Psoas muscle (tissue), 8 donors: Measurements from ENCODE around the gene LRFN3. TPM values are rescaled to one million over a fixed set of nuclear protein-coding genes. Genes with fewer than 3 reads are reported as not detected.
"Not testable (repeated sequence)": the region's sequence is repeated elsewhere in the genome, so short reads cannot be mapped to it uniquely, and the experiment has no call there.

Experiments
- ATAC-seq, 4 donors: fragments of 200-7000 bp; cut with Tn5 transposase; one replicate each; pipeline ENCODE4 v1.9.1; 2020; ENCODE audit warnings: moderate library complexity in 3 of 4, mild to moderate bottlenecking in 2 of 4
- DNase-seq, 2 donors: peaks; one replicate each; pipeline ENCODE4 v3.0.0-alpha.2; 2020
- H3K27ac ChIP-seq: fragments of 200-600 bp; one replicate; pipeline ENCODE4 v1.8.0; 2022
- H3K27me3 ChIP-seq, 3 donors: fragments of 200-600 bp in 1 of 3; one replicate each; pipeline versions ENCODE4 v1.6.1 to v1.8.0; 2013 to 2022; ENCODE audit warnings: low read length in 2 of 3, mild to moderate bottlenecking in 2 of 3, moderate library complexity in 1 of 3; ENCODE audit not compliant: insufficient read depth in 3 of 3
- H3K36me3 ChIP-seq, 2 donors: fragments of 200-600 bp in 1 of 2; one replicate each; pipeline versions ENCODE4 v1.6.1 to v1.8.0; 2013 to 2022; ENCODE audit warnings: low read depth in 1 of 2, mild to moderate bottlenecking in 1 of 2, moderate library complexity in 1 of 2; ENCODE audit not compliant: insufficient read depth in 1 of 2
- H3K4me1 ChIP-seq: fragments of 200-600 bp; one replicate; pipeline ENCODE4 v1.8.0; 2022
- H3K4me3 ChIP-seq: fragments of 200-600 bp; one replicate; pipeline ENCODE4 v1.8.0; 2022; ENCODE audit warnings: mild to moderate bottlenecking
- H3K9me3 ChIP-seq: fragments of 200-600 bp; one replicate; pipeline ENCODE4 v1.8.0; 2022
- CTCF ChIP-seq: fragments of 200-600 bp; IDR thresholded peaks from one replicate; pipeline ENCODE4 v1.8.0; 2022; ENCODE audit warnings: antibody characterized with exemption
- WGBS, 3 donors: extraction: QIAGEN DNeasy Blood & Tissue Kit; methylation state at CpG; one replicate each; pipeline versions ENCODE4 v1.1.6 to v1.1.7; 2013; 5-methylcytosine and 5-hydroxymethylcytosine counted together
- intact Hi-C, 2 donors: fragments of 100-400 bp; cut with DNase I; formaldehyde crosslinking; loops; one replicate each; pipeline versions ENCODE4 v1.11.0 to v1.14.2; 2022
- polyA plus RNA-seq, 3 donors: library from polyadenylated mRNA; stranded (reverse); fragments of 200-250 nt; gene quantifications; one replicate each; pipeline ENCODE4 v1.2.3, GENCODE V29; 2013
- total RNA-seq, 4 donors: library from RNA; stranded (reverse); fragmentation: NEBNext Ultra II Directional in 2 of 4; extraction: Animal tissue kit (Norgen Biotek cat#: 25700) in 2 of 4; gene quantifications; one replicate each; pipeline versions ENCODE4 v1.2.1 to v1.2.4, GENCODE V29; 2021 to 2023
- donor health status: healthy with polysubstance abuse.
- donor health status: DM: no; HTN: no; CAD: no; lungs with moderate emphysema.
- donor health status: Bipolar disorder and iron deficiency.
- donor health status: healthy.
- donor health status: DM: yes; HTN: yes; CAD: no.
- donor health status: DM: no; HTN: no; CAD: no.
- donor health status: DM: no; HTN: no; CAD: no.
- donor health status: DM: yes; HTN: yes; CAD: no.

LRFN3 gene
- total and polyA plus RNA-seq, 7 donors: 7.2 to 25.6 (median 10.7) TPM

DNA sequence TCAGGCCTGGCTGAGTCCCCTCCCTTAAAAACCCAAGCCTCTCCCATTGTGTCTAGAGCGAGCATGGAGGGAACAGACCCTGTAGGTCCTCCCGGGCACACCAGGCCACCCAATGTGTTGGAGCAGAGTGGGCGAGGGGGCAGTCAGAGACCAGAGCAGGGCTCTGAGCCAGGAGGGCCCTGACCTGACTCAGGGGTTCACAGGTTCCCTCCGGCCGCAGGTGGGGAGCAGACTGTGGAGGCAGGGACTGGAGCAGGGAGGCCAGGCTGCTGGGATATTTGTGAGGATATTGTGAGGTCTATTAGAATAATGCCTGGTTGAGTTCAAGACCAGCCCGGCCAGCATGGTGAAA is 26.5 kb upstream of the LRFN3 start:
- no peak for ATAC-seq
- 48 to 64% (median 49%) methylated on average over 6 of the region's 6 CpGs for WGBS, 3 donors
- no peaks in the 10 kb centered on the region for H3K4me1 ChIP-seq

GRCh38 chr19:35910355-35910754 is 25.8 kb upstream of the LRFN3 start:
- H3K9me3 ChIP-seq, ATAC-seq, intact Hi-C loops, H3K27me3 ChIP-seq, H3K36me3 ChIP-seq, H3K27ac ChIP-seq, DNase-seq, H3K4me3 ChIP-seq, H3K4me1 ChIP-seq: not testable (repeated sequence)
- 86 to 91% (median 89%) methylated on average over 14 of the region's 14 CpGs for WGBS, 3 donors

More for the DNA sequence above, 26.5 kb upstream of the LRFN3 start:
- no peak for TF ChIP-seq CTCF
- intact Hi-C loops: no loop called here
- Histone ChIP-seq H3K9me3 (no peaks in the 10 kb centered on the region), H3K27me3 (peaks cover 0 to 4% (median 0%) of the 10 kb centered on the region in 3 donors), H3K4me3 (no peak overlapping the region), H3K36me3 (no peaks in the 10 kb centered on the region), H3K27ac (no peak overlapping the region)
- no peak for DNase-seq

GRCh38 chr19:35911173-35911572 is 25.0 kb upstream of the LRFN3 start:
- DNase-seq: no peak
- TF ChIP-seq CTCF: no peak
- no peak overlapping the region for H3K4me3 ChIP-seq
- WGBS, 3 donors: 30 to 49% (median 31%) methylated on average over 3 of the region's 3 CpGs
- H3K27me3 ChIP-seq: peaks cover 0 to 6% (median 0%) of the 10 kb centered on the region in 3 donors
- ATAC-seq: no peak
- H3K9me3 ChIP-seq: no peaks in the 10 kb centered on the region
- no peaks in the 10 kb centered on the region for H3K36me3 ChIP-seq
- no peak overlapping the region for H3K27ac ChIP-seq
- no peaks in the 10 kb centered on the region for H3K4me1 ChIP-seq
- intact Hi-C loops: no loop called here

GRCh38 chr19:35911790-35912189 is 24.4 kb upstream of the LRFN3 start:
- H3K4me1 ChIP-seq: no peaks in the 10 kb centered on the region
- ATAC-seq: no peak
- 64 to 75% (median 70%) methylated on average over 5 of the region's 5 CpGs for WGBS, 3 donors
- intact Hi-C loops: no loop called here
- no peak for DNase-seq
- H3K4me3 ChIP-seq: no peak overlapping the region
- no peaks in the 10 kb centered on the region for H3K9me3 ChIP-seq
- no peak overlapping the region for H3K27ac ChIP-seq
- peaks cover 0 to 7% (median under 1%) of the 10 kb centered on the region in 3 donors for H3K27me3 ChIP-seq
- no peak for TF ChIP-seq CTCF
- H3K36me3 ChIP-seq: no peaks in the 10 kb centered on the region

- DNase-seq: no peak
- no peaks in the 10 kb centered on the region for H3K4me1 ChIP-seq
- no peak overlapping the region for H3K27ac ChIP-seq
- TF ChIP-seq CTCF: no peak
- H3K36me3 ChIP-seq: no peaks in the 10 kb centered on the region
- no peak for ATAC-seq
- H3K9me3 ChIP-seq: no peaks in the 10 kb centered on the region
- H3K4me3 ChIP-seq: no peak overlapping the region
- H3K27me3 ChIP-seq: peaks cover 0 to 7% (median 3%) of the 10 kb centered on the region in 3 donors
- 40 to 52% (median 47%) methylated on average over 7 of the region's 7 CpGs for WGBS, 3 donors
- intact Hi-C loops: no loop called here
Measured at GRCh38 chr19:35913589-35913988, 22.6 kb upstream of the LRFN3 start.
